Esophagus squamous epithelium (tissue), 4 donors: ENCODE results near the gene COPG2.

Experiments
- POLR2A ChIP-seq, 4 donors: fragments of 450-650 bp; IDR thresholded peaks; one replicate each; pipeline ENCODE4 v1.6.1; 2017; ENCODE audit warnings: antibody characterized with exemption in 4 of 4, mild to moderate bottlenecking in 4 of 4, moderate library complexity in 3 of 4
- TF ChIP-seq, protein P1 (sequence below), 6 experiments: fragments of 450-650 bp in 4 of 6; fragments of 200-600 bp in 2 of 6; sonication (generic) in 2 of 6; IDR thresholded peaks; one replicate each; pipeline ENCODE4 v1.5.1; 2016 to 2019; ENCODE audit warnings: antibody characterized with exemption in 6 of 6, mild to moderate bottlenecking in 4 of 6, moderate library complexity in 4 of 6

DNA sequence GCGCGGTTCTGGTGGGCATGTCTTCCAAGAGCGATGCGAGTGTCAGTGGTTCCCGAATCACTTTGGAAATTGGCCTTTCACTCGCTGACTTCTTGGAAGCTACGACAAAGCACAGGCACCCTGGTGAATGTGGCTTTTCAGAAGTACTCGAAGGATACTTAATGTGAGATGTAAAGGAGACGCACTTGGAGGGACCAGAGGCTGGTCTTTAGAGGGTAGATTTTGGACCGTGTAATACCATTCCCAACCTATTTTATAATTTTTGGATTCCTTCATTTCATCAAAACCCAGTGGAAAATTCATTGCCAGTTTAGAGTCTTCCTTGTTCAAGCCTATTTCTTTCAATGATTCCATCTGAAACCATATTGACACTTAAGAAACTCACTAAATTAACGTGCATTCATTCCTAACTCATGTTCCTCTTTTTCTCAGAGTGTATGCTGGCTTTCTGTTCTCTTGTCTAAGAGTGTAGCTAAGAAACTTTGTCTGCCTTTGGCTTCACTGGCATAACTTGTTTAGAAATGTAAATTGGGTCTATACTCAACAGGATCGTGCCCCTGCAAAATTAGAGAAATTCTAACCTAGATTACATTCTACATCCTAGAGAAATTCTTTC lies 645 bp upstream of the COPG2 start:
- no peak for TF ChIP-seq POLR2A (IDR thresholded peaks at IDR 0.05)
- TF ChIP-seq, protein P1, sequence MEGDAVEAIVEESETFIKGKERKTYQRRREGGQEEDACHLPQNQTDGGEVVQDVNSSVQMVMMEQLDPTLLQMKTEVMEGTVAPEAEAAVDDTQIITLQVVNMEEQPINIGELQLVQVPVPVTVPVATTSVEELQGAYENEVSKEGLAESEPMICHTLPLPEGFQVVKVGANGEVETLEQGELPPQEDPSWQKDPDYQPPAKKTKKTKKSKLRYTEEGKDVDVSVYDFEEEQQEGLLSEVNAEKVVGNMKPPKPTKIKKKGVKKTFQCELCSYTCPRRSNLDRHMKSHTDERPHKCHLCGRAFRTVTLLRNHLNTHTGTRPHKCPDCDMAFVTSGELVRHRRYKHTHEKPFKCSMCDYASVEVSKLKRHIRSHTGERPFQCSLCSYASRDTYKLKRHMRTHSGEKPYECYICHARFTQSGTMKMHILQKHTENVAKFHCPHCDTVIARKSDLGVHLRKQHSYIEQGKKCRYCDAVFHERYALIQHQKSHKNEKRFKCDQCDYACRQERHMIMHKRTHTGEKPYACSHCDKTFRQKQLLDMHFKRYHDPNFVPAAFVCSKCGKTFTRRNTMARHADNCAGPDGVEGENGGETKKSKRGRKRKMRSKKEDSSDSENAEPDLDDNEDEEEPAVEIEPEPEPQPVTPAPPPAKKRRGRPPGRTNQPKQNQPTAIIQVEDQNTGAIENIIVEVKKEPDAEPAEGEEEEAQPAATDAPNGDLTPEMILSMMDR (IDR thresholded peaks at IDR 0.05): no peak
